NCI-H2196 (cell line): ENCODE results near the gene GABRD.
"Not testable (repeated sequence)": the region's sequence is repeated elsewhere in the genome, so short reads cannot be mapped to it uniquely, and the experiment has no call there.

Experiments used
- DNase-seq: peaks from one replicate; lab custom pipeline; 2025; ENCODE audit not compliant: unreplicated experiment; lab: John Stamatoyannopoulos, UW

Gene GABRD, protein sequence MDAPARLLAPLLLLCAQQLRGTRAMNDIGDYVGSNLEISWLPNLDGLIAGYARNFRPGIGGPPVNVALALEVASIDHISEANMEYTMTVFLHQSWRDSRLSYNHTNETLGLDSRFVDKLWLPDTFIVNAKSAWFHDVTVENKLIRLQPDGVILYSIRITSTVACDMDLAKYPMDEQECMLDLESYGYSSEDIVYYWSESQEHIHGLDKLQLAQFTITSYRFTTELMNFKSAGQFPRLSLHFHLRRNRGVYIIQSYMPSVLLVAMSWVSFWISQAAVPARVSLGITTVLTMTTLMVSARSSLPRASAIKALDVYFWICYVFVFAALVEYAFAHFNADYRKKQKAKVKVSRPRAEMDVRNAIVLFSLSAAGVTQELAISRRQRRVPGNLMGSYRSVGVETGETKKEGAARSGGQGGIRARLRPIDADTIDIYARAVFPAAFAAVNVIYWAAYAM

DNA sequence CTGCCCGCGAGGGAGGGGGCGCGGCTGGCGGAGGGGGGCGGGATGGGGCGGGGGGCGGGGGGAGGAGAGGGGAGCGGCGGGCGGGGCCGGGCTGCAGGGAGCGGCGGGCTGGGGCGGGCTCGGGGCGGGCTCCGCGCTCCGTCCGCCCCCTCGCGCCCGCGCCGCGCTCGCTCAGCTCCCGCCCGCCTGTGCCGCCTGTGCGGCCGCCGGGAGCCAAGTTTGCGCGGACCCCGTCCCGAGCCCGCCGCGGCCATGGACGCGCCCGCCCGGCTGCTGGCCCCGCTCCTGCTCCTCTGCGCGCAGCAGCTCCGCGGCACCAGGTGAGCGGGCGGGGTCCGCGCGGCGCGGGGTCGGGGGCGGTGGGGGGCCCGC is at the start of gene GABRD:
Gene GABRD, plus strand, starts transcription at position 174 of the 372 bp plus-strand sequence. Its CDS starts 79 bp downstream, at position 253.
- peak; percentile 61 for DNase-seq

DNA sequence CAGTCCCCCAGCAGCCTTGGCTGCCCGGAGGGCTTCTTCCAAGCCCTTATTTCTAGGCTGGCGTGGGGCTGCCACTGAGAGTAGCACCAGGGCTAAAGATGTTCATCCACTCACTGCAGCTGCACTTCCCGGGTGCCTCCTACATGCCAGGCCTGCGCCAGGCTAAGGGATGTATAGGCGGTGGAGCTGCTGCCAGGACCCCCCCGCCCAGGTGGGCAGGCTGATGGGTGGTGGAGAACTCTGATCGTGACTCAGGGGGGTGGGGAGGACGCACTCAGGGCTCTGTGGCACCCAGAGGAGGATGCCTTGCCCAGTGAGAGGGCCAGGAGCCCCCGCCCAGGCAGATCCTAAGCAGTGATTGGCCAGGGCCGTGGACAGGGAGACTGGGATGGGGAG is 49.6 kb upstream of the GABRD start:
- no peak for DNase-seq

DNA sequence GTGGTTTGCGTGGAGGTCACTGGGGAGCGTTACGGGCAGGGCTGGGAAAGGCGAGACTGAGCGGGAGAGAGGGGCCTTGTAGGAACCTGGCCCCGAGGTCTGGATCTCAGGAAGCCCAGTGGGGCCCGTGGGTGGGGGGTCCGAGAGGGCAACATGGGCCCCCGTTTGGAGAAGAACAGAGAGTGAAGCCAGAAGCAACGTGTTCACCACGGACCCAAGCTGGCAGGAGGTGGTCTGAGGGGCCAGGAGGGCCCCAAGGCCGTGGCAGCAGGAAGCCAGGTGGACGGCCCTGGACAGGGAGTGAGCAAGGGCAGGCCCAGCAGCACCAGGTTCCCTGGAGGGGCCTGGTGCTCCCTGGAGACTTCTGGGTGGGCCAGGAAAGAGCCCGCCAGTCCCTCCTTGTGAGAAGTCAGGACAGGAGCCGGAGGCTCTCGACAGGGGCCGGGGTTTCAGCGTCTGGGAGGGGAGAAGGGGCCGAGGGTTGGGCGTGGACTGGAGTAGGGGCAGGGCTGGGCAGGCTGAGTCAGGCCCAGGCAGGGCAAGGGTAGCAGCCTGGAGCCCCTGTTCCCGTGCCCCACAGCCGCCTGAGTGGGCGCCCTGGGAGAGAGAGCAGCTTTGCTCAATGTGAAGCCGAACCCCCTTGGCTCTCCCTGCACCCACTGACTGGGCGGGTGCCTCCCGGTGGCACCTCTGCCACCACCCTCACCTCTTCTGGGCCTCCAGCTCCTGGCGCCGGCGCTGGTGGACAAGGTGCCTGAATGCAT is 49.0 kb upstream of the GABRD start:
- DNase-seq: no peak

DNA sequence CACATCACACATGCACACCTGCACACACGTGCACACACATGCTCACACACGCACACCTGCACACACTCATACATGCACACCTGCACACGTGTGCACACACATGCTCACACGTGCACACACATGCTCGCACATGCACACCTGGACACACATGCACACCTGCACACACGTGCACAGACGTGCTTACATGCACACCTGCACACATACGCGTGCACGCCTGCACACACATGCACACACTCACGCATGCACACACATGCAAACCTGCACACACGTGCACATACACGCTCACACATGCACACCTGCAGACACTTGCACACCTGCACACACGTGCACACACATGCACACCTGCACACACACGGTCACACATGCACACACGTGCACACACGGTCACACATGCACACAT is 48.1 kb upstream of the GABRD start:
- DNase-seq: no peak

DNA sequence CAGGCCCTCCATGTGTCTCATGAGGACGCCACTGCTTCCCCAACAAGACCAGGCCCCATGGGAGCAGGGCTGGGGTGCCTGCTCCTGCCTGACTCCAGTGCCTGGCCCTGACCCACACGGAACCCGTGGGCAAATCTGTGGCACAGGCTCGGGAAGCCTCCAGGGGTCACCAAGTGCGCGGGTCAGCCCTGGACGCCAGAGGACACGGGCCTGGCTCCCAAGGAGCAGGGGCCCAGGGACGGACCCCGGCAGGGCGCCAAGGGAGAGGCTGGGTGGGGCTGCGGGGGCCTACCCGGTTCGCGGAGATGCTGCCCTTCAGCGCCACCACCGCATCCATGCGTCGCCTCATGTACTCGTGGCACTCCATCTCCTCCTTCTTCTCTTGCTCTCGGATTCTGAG is 47.5 kb upstream of the GABRD start:
- DNase-seq: no peak

DNA sequence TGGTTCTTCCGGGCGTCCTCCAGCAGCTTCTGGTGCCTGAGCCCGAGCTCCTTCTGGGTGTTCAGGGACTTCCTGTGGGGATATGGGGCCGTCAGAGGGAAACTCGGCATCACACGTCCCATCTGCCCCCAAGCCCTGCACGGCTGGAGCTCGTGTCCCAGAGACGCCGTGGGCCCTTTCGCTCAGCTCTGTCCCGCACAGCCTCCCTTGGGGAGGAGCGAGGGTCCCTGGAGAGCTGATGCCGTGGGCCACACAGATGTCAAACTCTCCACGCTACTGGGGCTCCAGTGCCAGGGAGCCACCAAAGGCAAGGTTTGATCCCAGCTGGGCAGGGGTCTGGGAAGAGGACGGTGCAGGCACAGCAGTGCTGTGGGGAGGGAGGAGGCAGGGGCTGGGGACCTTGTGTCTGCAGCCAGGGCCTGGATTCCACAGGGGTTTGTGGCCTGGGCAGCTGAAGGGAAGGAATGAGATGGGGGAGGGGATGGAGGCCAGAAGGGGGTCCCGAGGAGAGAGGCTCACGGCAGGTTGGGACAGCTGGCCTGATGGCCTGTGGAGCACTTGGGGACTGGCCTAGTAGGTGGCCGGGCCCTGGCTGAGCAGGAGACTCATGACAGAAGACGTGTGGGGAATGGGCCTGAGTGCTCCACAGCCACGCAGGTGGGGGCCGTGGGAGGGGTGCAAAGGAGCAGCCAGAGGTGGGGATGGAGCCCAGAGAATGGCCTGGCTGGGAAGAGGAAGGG is 46.0 kb upstream of the GABRD start:
- DNase-seq: no peak

DNA sequence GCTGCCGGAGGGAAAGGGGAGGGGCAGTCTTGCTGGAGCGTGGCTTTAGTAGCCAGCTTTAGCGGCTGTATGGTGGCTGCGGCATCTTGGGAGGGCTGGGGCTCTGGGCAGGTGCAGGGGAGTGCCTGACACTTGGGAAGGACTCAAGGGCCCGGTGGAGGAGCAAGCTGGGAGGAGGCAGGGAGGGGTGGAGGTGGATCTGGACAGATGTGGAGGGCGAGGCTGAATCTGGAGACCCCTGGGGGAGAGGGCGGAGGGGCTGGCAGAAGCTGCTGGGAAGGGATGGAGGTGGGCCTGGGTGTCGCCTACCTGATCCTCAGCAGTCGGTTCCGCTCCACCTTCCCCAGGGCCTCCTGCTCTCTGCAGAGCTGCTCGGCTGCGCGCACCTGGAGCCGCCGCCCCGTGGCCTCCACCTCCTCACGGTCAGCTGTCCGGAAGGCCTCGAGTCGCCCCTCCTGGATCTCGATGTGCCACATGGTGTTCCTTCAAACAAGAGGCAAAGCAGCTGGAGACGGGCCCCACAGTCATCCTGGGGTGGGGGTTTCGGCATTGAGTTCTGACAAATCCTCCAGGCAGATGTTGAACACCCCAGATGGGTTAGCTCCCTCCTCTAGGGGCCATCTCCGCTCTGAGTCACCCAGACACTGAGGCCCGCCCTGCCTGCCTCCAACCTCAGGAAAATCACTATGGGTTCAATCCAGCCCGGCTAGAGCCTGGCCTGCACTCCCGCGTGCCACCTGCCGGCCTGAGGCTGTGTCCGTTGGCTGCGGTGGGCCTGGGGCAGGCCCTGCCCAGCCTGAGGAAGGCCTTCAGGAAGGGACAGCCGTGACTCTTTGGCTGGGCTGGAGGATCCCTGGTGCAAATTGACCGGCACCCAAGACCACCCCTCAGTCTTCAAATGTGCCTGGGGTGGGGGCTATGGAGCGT is 45.2 kb upstream of the GABRD start:
- DNase-seq: no peak

DNA sequence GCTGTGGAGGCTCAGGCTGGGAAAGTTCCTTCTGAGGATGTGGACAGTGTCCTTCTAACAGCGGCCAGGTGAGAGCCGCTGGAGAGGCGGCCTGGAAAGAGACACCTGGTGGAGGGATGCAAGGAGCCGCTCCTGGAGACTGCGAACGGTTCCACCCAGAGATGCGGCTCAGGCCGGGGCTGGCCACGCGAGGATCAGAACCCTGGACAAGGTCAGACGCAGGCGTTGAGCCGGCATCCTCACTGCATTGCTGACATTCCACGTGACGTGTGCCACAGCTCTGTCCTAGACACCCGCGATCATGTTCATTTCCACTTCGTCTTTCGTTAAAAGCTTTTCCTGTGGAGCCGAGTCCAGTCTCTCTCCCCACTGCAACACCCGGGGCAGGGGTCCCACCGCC is 44.3 kb upstream of the GABRD start:
- DNase-seq: no peak

DNA sequence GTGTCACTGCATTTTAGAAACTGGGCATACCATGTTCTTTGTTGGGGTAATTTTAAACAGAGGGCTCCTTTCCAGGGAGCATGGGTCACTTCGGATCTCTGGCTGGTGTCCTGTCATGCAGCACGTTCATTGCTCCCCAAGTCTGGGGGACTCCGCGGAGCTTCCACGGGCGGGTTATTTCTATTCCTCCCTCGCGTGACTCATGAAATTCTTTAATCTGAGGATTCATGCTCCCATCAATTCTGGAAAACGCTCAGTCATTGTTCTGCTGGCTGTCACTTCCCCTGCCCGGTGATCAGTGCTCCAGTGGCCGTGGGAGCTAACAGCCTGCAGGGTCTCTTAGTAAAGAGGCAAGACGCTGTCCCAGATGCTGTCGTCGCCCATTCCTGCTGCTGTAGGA is 43.6 kb upstream of the GABRD start:
- no peak for DNase-seq

DNA sequence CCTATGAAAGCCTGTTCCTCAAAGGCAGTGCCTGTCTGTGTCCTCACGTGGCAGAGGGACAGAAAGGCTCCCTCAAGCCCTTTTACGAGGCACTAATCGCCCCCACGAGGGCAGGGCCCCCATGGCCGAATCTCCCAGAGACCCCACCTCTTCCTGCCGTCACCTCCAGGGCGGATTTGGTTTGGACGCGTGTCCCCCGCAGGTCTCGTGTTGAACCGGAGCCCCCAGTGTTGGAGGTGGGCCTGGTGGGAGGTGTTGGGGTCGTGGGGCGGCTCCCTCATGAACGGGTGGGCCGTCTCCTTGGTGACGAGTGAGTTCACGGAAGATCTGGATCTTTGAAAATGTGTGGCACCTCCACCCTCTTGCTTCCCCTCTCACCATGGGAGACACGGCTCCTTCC is 43.1 kb upstream of the GABRD start:
- DNase-seq: no peak

DNA sequence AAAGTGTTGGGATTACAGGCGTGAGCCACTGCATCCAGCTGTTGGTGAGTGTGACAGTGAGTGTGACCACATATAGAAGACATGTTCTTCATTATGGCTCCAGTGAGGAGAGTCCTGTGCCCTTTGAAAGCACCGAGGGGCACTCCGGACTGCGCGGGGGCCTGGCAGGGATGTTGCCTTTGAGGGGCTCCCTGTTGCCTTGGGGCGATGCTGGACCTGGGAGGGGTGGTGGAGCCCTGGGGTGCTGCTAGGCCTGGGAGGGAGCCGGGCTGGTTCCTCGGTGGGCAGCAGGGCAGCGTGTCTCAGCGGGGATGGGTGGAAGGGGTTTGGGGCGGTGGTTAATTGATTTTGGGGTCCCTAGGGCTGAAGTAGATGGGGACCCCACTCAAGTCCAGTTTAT is 41.0 kb upstream of the GABRD start:
- no peak for DNase-seq

DNA sequence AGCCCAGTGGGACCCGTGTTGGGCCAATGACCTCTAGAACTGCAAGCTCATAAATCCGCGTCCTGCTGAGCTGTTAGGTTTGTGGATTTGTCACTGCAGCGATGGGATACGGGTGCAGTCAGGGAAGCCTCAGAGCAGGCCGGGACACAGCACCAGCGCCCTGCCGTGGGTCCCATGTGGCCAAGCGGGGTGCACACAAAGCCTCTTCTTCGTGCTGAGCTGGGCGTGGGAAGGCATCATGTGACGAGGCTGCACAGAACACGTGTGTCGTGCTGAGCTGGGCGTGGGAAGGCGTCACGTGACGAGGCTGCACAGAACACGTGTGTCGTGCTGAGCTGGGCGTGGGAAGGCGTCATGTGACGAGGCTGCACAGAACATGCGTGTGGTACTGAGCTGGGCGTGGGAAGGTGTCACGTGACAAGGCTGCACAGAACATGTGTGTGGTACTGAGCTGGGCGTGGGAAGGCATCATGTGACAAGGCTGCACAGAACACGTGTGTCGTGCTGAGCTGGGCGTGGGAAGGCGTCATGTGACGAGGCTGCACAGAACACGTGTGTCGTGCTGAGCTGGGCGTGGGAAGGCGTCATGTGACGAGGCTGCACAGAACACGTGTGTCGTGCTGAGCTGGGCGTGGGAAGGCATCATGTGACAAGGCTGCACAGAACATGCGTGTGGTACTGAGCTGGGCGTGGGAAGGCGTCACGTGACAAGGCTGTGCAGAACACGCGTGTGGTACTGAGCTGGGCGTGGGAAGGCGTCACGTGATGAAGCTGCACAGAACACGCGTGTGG is 40.3 kb upstream of the GABRD start:
- not testable (repeated sequence) for DNase-seq

DNA sequence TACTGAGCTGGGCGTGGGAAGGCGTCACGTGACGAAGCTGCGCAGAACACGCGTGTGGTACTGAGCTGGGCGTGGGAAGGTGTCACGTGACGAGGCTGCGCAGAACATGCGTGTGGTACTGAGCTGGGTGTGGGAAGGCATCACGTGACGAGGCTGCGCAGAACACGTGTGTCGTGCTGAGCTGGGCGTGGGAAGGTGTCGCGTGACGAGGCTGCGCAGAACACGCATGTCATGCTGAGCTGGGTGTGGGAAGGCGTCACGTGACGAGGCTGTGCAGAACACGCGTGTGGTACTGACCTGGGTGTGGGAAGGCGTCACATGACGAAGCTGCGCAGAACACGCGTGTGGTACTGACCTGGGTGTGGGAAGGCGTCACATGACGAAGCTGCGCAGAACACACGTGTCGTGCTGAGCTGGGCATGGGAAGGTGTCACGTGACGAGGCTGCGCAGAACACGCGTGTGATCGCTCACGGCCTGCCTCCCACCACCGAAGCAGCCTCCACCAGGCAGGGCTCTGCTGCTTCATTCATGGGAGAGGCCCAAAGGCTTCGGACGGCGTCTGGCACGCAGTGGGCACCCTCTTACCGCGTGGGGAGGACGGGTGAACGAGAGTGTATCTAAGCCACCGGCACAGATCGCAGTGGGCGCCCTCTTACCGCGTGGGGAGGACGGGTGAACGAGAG is 39.5 kb upstream of the GABRD start:
- DNase-seq: no peak

DNA sequence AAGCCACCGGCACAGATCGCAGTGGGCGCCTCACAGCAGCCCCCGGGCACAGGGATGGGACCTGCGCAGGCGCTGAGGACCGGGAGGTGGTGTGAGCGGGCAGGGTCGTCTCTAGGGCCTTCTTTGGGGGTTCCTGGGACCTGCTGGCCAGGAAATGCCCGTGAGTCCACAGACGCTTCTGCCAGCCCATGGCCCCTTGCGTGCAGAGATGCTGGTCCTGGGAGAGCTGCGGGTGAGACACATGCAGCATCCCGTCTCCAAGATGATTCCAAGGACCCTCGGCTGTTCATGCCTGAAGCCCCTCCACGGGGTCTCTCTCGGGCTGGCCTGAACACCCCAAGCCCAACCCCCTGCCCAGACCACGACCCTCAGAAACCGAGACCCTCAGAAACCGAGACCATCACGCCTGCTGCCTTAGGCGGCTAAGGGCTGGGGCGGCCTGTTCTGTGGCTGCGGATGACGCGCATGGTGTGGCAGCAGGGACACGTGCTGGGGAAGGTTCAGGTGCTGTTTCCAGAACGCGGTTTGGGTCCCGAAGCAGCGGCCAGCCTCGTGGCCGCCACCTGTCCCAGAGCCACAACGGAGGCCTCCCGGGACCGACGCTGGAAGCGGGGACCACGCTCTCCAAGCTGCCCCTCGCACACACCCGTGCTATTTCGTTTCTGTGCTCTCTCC is 38.5 kb upstream of the GABRD start:
- no peak for DNase-seq

DNA sequence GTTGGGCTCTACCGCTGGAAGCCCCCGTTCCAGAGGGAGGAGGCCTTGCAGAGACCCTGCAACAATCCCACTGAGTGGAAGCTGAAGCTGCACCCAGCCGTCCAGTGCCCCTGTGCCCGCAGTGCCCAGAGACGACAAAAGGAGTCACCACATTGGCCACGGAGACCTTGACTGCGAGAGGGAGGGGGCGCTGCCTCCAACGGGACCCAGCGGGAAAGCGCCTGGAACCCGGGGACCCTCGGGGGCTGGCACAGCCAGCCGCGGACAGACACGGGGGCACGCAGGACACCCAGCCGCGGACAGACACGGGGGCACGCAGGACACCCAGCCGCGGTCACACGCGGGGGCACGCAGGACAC is 38.0 kb upstream of the GABRD start:
- DNase-seq: no peak

DNA sequence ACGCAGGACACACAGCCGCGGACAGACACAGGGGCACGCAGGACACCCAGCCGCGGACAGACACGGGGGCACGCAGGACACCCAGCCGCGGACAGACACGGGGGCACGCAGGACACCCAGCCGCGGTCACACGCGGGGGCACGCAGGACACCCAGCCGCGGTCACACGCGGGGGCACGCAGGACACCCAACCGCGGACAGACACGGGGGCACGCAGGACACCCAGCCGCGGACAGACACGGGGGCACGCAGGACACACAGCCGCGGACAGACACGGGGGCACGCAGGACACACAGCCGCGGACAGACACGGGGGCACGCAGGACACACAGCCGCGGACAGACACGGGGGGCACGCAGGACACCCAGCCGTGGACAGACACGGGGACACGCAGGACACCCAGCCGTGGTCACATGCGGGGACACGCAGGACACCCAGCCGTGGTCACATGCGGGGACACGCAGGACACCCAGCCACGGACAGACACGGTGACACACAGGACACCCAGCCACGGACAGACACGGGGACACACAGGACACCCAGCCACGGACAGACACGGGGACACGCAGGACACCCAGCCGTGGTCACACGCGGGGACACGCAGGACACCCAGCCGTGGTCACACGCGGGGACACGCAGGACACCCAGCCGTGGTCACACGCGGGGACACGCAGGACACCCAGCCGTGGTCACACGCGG is 37.4 kb upstream of the GABRD start:
- DNase-seq: not testable (repeated sequence)

DNA sequence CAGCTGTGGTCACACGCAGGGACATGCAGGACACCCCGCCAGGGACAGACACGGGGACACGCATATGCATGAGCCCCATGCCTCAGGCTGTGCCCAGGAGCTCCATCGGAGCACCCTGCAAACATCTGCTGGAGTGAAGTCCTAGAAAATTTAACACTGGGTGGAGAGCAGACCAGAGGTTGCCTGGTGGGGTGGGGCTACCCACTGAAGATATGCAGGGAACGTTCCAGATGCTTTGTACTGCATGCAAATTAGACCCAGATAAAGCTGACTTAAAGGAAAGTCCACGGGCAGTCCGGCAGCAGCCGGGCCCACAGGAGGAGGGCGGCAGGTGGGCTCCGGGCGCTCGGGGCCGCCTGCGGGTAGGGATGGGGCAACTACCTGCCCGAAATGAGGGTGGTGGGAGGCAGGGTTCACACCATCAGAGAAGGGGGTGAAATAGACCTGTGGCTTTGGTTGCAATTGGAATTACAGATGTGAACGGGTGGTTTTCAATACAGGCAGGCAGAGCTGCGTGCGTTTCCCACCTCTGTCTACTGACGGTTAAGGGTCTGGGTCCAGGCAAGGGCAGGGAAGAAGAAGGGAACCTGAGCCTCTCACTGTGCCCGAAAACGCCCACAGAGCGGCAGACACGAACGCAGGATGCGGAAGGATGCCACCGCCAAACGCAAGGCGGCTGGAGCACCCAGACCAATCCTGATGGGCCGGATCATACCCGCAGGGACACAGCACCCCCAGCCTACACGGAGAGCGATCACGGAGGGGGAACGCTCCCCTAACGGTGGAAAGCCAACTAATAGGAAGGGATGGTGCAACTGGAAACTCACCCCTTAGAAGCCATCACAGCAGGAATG is 36.5 kb upstream of the GABRD start:
- DNase-seq: no peak
